GM18858 (cell line): Measurements from ENCODE around the gene IRF3.

Experiments used
- ATAC-seq: cut with Tn5 transposase; IDR thresholded peaks from one replicate; pipeline ENCODE4 v1.9.1; 2021; ENCODE audit not compliant: unreplicated experiment

The IRF3 gene

GRCh38 chr19:49687566-49688316, 22.1 kb upstream of the IRF3 start:
- ATAC-seq = no peak

DNA sequence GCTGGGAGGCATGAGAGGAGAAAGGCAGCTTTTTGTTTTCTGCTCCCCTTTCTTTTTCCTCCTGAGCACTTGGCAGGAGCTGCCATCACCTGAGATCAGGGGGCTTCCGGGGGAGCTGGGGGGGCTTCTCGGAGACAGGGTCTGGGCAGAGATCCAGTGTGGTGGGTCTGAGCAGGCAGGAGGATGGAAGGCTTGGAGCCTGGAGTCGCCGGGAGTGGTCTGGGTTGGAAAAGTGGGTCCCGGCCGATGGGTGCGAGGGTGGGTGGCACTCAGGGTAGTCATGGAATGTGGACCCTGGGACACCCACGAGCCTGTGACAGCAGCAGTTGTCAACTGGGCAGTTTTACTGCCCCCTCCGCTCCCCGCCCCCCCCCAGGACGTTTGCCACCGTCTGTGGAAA, 21.5 kb upstream of the IRF3 start:
- no peak for ATAC-seq

- ATAC-seq = no peak
These were observed 20.9 kb upstream of the IRF3 start for GRCh38 chr19:49686503-49687088.

GRCh38 chr19:49685845-49686332, 20.2 kb upstream of the IRF3 start:
- no peak for ATAC-seq

GRCh38 chr19:49684983-49685553, 19.4 kb upstream of the IRF3 start:
- ATAC-seq = no peak

DNA sequence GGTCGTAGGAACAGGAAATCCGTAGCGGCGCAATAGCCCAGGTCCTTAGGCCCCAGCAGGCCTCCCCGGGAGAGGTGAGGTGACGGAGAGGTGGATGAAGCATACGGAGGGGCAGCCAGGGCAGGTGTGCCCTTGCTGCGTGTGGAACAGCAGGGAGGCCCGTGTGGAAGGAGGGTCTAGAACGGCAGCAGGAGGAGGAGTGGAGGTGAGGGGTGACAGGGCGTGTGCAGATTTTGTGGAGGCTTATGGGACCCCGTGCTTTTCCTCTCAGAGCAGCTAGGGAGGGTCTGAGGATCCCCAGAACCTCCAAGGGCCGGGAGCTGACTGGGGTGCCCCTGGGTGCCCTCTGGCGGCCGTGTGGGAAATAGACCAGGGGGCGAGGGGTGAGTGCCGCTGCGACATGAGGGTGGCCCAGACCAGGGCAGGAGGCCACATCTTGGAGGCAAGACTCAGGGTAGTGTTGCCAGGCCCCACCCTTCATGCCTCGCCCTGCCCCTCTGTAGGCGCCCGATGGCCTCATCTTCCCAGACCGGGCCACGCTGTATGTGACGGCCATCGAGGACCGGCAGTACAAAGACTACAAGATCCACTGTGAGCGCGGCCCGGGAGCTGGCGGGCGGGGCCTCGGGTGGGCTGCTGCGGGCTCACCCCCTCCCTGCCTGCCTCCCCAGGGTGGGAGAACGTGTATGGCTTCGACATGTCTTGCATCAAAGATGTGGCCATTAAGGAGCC, 18.8 kb upstream of the IRF3 start:
- no peak for ATAC-seq

DNA sequence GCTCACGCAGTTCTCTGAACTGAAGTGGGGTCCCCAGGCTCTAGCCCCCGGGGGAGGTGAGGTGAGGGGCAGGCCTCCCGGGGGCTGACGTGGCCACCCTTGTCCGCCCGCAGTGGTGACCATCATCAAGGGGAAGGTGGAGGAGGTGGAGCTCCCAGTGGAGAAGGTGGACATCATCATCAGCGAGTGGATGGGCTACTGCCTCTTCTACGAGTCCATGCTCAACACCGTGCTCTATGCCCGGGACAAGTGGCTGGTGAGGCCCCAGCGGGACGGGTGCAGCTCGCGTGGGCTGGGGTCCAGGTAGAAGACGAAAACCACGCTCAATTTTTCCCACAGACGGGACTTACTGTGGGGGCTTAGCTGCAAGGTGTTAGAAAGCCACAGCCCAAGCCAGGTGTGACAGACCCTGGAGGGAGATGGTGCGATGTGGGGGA, 18.2 kb upstream of the IRF3 start:
- no peak for ATAC-seq

DNA sequence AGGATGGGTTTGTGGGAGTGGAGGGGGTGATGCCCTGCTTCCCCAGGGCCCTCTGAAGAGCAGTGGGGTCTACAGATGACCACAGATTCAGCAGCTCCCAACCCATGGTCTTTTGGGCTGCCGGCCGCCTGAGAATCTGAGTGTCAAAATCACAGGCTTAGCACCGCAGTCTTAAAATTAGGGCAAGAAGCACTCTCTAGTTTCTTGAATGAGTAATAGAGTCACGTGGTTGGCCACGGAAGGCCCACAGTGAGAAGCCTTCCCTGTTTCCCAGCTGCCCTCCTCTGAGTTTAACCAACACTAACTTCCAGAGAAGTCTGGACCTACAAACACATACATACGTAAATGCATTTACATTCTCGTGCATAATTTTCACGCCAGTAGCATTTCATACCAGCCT, 16.6 kb upstream of the IRF3 start:
- ATAC-seq = no peak

DNA sequence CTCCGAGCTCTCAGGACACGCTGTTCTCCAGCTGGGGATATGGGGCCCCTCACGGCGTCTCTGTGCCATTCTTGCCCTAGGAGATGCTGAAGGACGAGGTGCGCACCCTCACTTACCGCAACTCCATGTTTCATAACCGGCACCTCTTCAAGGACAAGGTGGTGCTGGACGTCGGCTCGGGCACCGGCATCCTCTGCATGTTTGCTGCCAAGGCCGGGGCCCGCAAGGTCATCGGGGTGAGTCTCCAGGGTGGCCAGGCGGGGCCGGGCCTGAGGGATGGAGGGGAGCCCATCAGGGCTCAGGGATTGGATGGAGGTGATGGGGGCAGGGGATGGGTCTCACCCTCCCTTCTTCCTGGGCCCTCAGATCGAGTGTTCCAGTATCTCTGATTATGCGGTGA, 16.2 kb upstream of the IRF3 start:
- ATAC-seq = no peak

- no peak for ATAC-seq
These were observed 15.0 kb upstream of the IRF3 start for GRCh38 chr19:49680421-49681351.

- ATAC-seq = no peak
These were observed 14.2 kb upstream of the IRF3 start for GRCh38 chr19:49679771-49680413.

DNA sequence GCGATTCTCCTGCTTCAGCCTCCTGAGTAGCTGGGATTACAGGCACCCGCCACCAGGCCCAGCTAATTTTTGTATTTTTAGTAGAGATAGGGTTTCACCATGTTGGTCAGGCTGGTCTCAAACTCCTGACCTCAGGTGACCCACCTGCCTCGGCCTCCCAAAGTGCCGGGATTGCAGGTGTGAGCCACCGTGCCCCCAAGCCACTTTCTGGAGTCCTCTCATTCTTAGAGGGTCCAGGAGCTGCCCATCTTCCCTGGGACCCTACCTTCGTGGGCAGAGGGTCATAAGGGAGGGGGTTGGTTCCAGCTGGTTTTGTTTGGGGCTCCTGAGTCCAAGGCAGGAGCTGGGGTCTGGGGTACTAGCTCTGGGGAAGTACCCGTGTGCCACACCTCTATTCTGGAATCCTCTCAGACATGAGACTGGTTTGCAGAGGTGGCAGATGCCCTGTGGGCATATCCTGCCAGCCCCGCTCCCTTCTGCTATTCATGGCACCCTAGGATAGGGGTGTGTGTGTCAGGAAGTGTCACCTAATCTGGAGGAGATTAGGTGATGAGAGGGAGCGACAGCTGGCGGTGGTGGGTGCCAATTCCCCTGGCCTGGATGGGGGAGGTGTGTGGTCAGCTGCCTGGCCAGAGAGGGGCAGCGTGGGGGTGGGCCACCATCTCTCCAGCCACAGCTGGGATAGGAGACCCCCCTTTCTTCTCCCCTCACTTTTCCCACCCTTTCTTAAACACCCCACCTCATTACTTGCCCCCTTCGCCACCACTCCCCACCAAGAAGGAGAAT, 13.5 kb upstream of the IRF3 start:
- ATAC-seq = no peak

DNA sequence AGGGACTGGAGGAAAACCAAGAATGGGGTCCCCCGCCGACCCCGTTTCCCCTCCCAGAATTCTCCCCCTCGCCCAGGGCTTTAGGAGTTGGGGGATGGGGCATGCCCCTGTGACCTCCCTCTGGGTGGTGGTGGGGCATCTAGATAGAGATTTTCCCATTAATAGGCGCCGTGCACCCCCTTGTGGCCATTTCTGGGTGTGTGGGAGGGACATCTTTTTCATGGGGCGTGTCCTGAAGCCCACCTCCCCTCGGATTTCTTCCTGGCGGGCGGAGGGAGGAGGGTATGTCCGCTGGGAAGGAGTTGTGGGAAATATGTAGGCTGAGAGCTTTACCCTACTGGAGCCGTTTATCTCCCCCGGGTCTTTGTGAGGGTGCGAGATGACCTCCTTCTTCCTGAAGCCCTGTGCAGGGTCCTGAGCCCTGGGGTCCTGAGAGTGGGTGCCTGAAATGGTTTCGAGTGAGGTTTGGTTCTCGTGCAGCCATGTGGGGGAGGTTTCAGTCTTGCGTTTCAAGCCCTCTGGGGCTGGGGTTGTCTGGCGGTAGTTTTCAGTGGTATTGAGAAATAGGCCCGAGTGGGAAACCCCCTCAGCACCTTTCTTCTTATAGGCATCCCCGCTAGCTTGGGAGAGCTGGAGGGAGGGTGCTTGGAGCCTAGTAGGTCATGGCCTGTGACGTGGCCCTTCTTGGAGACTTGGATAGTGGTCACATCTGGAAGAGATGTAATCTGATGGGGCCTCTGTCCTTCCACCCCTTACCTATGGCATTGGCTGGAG, 12.4 kb upstream of the IRF3 start:
- no peak for ATAC-seq

DNA sequence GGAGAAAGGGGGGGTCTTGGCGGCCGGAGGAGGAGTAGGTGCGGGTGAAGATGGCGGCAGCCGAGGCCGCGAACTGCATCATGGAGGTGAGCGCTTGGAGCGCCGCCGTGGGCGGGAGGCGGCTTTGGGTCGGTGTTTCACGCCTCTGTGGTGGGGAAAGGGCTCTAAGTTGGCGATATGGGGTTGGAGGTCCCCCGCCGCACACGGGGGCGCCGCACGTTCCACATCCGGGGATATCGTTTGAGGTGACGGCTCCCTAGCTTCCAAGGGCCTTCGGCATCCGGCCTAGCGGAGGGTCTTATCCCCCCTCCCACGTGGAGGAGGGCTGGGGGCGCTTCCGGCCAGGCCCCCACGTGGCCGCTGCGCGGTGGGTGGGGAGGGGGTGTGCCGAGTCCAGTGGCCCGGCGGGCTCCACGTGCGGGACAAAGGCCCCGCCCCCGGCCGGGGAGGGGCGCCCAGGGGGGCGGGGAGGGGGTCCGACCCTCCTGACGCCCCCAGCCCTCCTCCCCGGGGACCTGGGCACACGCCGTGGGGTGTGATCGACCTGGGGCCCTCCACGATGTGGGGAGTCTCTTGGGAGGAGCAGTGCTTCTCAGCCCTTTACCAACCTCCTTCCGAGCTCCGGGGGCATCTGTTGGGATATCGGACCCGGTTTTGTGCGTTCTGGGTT, 11.7 kb upstream of the IRF3 start, which contains the start of gene PRMT1:
PRMT1 (plus strand) TSS at position 41 of the 670 bp plus-strand sequence; CDS start at position 51, 10 bp downstream.
- peak; percentile 5 for ATAC-seq

DNA sequence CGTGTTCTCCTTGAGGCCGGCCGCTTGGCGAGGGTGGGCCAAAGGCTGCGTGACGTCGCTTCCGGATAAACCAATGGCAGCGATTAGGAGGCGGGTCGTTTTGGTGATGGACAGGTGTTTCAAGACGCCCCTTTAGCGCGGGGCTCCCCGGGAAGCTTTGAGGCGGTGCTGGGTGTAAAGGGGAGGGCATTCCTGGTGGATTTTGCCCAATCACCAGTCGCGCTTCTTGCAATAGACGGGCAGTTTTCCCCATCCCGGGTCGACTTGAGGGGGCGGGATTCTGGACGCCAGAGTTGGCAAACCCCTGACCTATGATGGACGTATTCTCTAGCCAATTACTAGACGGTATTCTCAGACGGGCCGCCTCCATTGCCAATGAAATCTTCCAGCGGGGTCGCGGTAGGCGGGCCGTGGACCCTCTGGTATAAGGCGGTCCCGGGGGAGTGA, 11.2 kb upstream of the IRF3 start:
- peak; percentile 47 for ATAC-seq

DNA sequence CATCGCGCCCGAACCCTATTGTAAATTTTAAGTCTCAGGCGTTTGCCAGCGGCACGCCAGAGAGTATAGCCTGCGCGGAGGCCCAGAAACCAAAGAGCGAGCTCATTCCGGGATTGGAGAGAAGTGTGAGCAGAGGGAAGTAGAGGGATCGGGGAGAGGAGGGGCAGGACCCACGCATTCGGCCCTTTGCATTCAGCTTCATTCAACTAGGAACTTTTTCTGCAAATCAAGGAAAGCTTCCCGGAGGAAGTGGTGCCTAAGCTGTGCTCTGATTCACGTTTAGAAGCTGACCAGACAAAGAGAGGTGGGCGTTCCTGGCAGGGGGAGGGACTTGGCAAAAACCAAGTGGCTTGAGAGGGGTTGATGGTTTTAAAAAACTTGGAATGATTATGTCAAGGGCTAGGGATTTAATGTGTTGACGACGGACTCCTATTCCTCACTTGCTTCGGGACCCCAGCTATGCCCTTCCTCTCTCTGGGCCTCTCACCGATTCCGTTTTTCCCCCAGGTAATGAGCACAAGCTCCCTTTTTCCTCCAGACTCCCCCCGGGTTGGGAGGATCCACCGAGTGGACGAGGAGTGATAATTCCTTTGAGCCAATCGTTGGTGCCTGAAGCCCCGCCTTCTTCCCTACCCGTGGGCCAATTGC, 10.6 kb upstream of the IRF3 start:
- peak; percentile 2 for ATAC-seq
